ENCODE results near the gene DST. TPM values are rescaled to one million over a fixed set of nuclear protein-coding genes. Genes with fewer than 3 reads are reported as not detected.

Gene DST
- polyA plus RNA-seq, 1 of the 3 experiments (the other 2 are of a cell fraction), result 64.3 TPM

- H2AFZ ChIP-seq (ENCODE audit: low read depth), result no peak overlapping the region
- ChIA-PET CTCF (interaction anchor here (0.6 kb wide), 1 partner anchor 119 kb away, joined by 3 read pairs; no protein-coding TSS in a partner anchor), POLR2A (interaction anchor here (0.6 kb wide), 1 partner anchor 96 kb away, joined by 3 read pairs; no protein-coding TSS in a partner anchor)
- no peaks in the 10 kb centered on the region for H3K9me3 ChIP-seq
- no peak overlapping the region for H3K4me3 ChIP-seq (ENCODE audit: low read depth in 2 of 2, low read length in 1 of 2)
- 83% methylated on average over 1 of the region's 1 CpG for WGBS (ENCODE audit: low lambda C conversion rate)
- H3K79me2 ChIP-seq (ENCODE audit: insufficient read depth), result peaks cover 15% of the 10 kb centered on the region
- H3K4me1 ChIP-seq (ENCODE audit: control insufficient read depth in 1 of 2, insufficient read depth in 2 of 2, low read depth in 1 of 2, low read length in 1 of 2), result peaks cover 0 to 11% of the 10 kb centered on the region in 2 experiments; a peak in 2 of 4 replicates
- no peak overlapping the region for H3K4me2 ChIP-seq
- no peaks in the 10 kb centered on the region for H3K27me3 ChIP-seq (ENCODE audit: insufficient read depth)
- H4K20me1 ChIP-seq (ENCODE audit: insufficient read depth), result peaks cover 9% of the 10 kb centered on the region; the same call in 1 of the 2 replicates
- TF ChIP-seq, protein P1, sequence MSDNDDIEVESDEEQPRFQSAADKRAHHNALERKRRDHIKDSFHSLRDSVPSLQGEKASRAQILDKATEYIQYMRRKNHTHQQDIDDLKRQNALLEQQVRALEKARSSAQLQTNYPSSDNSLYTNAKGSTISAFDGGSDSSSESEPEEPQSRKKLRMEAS (IDR thresholded peaks at IDR 0.05; ENCODE audit: low read depth), result no peak
- TF ChIP-seq, protein P2, sequence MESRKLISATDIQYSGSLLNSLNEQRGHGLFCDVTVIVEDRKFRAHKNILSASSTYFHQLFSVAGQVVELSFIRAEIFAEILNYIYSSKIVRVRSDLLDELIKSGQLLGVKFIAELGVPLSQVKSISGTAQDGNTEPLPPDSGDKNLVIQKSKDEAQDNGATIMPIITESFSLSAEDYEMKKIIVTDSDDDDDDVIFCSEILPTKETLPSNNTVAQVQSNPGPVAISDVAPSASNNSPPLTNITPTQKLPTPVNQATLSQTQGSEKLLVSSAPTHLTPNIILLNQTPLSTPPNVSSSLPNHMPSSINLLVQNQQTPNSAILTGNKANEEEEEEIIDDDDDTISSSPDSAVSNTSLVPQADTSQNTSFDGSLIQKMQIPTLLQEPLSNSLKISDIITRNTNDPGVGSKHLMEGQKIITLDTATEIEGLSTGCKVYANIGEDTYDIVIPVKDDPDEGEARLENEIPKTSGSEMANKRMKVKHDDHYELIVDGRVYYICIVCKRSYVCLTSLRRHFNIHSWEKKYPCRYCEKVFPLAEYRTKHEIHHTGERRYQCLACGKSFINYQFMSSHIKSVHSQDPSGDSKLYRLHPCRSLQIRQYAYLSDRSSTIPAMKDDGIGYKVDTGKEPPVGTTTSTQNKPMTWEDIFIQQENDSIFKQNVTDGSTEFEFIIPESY (IDR thresholded peaks at IDR 0.05; ENCODE audit: borderline replicate concordance, low read depth), result no peak
- TF ChIP-seq NFIC (IDR thresholded peaks at IDR 0.05; ENCODE audit: borderline replicate concordance) (no peak), RFX5 (IDR thresholded peaks at IDR 0.05; ENCODE audit: low read length) (no peak), YY1 (IDR thresholded peaks at IDR 0.05; ENCODE audit: low read depth) (no peak), SMC3 (IDR thresholded peaks at IDR 0.05; ENCODE audit: low read depth, low read length) (no peak), ELF1 (IDR thresholded peaks at IDR 0.05) (no peak), MEF2A (IDR thresholded peaks at IDR 0.05; ENCODE audit: borderline replicate concordance, low read depth) (no peak), TCF12 (IDR thresholded peaks at IDR 0.05) (no peak), POLR2AphosphoS5 (IDR thresholded peaks at IDR 0.05; ENCODE audit: low read depth, low read length) (no peak), FOXJ3 (CRISPR knock-in tag; IDR thresholded peaks at IDR 0.05) (no peak), IRF3 (IDR thresholded peaks at IDR 0.05; ENCODE audit: low read depth, low read length) (no peak), MXI1 (IDR thresholded peaks at IDR 0.05; ENCODE audit: low read depth, low read length) (no peak), FOSL2 (IDR thresholded peaks at IDR 0.05; ENCODE audit: borderline replicate concordance, low read depth) (no peak), CHD2 (IDR thresholded peaks at IDR 0.05; ENCODE audit: low read length, partially characterized antibody) (no peak), FOXM1 (IDR thresholded peaks at IDR 0.05; ENCODE audit: low read depth) (no peak)
- TF ChIP-seq, protein P3, sequence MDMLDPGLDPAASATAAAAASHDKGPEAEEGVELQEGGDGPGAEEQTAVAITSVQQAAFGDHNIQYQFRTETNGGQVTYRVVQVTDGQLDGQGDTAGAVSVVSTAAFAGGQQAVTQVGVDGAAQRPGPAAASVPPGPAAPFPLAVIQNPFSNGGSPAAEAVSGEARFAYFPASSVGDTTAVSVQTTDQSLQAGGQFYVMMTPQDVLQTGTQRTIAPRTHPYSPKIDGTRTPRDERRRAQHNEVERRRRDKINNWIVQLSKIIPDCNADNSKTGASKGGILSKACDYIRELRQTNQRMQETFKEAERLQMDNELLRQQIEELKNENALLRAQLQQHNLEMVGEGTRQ (IDR thresholded peaks at IDR 0.05; ENCODE audit: borderline replicate concordance, low read depth, low read length), result no peak
- TF ChIP-seq, protein P4, sequence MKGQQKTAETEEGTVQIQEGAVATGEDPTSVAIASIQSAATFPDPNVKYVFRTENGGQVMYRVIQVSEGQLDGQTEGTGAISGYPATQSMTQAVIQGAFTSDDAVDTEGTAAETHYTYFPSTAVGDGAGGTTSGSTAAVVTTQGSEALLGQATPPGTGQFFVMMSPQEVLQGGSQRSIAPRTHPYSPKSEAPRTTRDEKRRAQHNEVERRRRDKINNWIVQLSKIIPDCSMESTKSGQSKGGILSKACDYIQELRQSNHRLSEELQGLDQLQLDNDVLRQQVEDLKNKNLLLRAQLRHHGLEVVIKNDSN (IDR thresholded peaks at IDR 0.05; ENCODE audit: borderline replicate concordance, low read depth), result no peak
- TF ChIP-seq, protein P5, sequence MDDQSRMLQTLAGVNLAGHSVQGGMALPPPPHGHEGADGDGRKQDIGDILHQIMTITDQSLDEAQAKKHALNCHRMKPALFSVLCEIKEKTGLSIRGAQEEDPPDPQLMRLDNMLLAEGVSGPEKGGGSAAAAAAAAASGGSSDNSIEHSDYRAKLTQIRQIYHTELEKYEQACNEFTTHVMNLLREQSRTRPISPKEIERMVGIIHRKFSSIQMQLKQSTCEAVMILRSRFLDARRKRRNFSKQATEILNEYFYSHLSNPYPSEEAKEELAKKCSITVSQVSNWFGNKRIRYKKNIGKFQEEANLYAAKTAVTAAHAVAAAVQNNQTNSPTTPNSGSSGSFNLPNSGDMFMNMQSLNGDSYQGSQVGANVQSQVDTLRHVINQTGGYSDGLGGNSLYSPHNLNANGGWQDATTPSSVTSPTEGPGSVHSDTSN (IDR thresholded peaks at IDR 0.05), result no peak
- no peaks in the 10 kb centered on the region for H3K9me2 ChIP-seq
- H3F3A ChIP-seq (replicated peaks; ENCODE audit: insufficient read depth), result peaks cover 18% of the 10 kb centered on the region
- H3K36me3 ChIP-seq (replicated peaks in 1 of 2; ENCODE audit: control insufficient read depth in 1 of 2, insufficient read depth in 2 of 2, low read length in 1 of 2), result peaks cover 74 to 92% of the 10 kb centered on the region in 2 experiments
- H3K27ac ChIP-seq (ENCODE audit: low read depth in 2 of 2, low read length in 1 of 2), result no peak overlapping the region
- H3K9ac ChIP-seq, result no peak overlapping the region
- no peak for DNase-seq
Measured at GRCh38 chr6:56474532-56474931, 168.2 kb downstream of the DST start.

Measured in SK-N-SH (cell line).